GM06990 (cell line): Measurements from ENCODE around the gene CARD6.
A peak's percentile ranks its signal among the peaks of the same experiment; 100 is the strongest.

Source experiments
- DNase-seq: peaks from one replicate; pipeline ENCODE4 v3.0.0-alpha.2; 2011; ENCODE audit not compliant: insufficient read length; ENCODE audit errors: extremely low read depth
- H3K27me3 ChIP-seq: replicated peaks from 2 replicates; pipeline ENCODE4 v1.6.0; 2011; ENCODE audit warnings: low read length; ENCODE audit not compliant: control insufficient read depth, insufficient read depth
- H3K36me3 ChIP-seq: 2 replicates; pipeline ENCODE4 v1.5.1; 2011; ENCODE audit warnings: low read length; ENCODE audit not compliant: control insufficient read depth, insufficient read depth
- H3K4me3 ChIP-seq: replicated peaks from 2 replicates; pipeline ENCODE4 v1.5.1; 2011; ENCODE audit warnings: low read depth, mild to moderate bottlenecking, control low read depth, low read length
- TF ChIP-seq, protein P1 (sequence below): IDR thresholded peaks from 2 replicates; pipeline ENCODE4 v1.5.1; 2011; ENCODE audit warnings: low read length, control low read depth, mild to moderate bottlenecking, inconsistent platforms; ENCODE audit not compliant: insufficient read depth, poor library complexity, severe bottlenecking

Gene CARD6

DNA sequence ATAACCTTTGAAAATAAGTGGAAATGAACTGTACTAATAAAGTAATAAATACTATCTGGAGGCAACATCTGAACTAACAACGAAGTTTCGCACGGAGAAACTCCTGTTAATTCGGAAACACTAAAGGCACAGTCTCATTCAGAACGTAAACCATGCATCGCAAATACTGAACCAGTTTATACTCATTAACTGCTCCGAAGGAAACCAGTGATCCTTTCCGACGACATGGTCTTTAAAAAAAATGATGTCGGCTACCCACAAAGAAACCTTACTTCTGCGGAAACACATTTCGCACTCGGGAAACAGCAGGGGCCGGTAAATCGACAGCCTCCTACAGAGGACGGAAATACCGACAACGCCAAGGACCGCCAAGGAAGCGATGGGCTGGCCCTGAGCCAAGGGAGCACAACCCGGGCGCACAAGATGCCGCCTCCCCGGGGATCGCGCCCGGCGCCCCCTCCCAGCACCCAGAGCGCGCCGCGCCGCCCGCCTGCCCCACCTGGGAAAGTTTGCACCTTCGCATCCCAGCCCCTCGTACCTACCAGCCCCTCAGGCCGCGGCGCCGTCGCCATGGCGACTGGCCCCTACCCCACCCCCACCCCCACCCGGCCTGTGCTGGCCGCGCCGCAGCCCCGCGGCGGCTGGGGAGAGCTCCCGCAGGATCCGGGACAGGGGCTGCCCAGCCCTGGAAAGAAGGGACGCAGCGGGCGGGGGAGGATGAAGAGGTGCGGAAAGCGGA, 43.7 kb upstream of the CARD6 start:
- DNase-seq: peak; percentile 76
- H3K4me3 ChIP-seq: peak overlapping the region; percentile 90
- H3K27me3 ChIP-seq: no peaks in the 10 kb centered on the region
- TF ChIP-seq, protein P1, sequence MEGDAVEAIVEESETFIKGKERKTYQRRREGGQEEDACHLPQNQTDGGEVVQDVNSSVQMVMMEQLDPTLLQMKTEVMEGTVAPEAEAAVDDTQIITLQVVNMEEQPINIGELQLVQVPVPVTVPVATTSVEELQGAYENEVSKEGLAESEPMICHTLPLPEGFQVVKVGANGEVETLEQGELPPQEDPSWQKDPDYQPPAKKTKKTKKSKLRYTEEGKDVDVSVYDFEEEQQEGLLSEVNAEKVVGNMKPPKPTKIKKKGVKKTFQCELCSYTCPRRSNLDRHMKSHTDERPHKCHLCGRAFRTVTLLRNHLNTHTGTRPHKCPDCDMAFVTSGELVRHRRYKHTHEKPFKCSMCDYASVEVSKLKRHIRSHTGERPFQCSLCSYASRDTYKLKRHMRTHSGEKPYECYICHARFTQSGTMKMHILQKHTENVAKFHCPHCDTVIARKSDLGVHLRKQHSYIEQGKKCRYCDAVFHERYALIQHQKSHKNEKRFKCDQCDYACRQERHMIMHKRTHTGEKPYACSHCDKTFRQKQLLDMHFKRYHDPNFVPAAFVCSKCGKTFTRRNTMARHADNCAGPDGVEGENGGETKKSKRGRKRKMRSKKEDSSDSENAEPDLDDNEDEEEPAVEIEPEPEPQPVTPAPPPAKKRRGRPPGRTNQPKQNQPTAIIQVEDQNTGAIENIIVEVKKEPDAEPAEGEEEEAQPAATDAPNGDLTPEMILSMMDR: no peak
- no peaks in the 10 kb centered on the region for H3K36me3 ChIP-seq

DNA sequence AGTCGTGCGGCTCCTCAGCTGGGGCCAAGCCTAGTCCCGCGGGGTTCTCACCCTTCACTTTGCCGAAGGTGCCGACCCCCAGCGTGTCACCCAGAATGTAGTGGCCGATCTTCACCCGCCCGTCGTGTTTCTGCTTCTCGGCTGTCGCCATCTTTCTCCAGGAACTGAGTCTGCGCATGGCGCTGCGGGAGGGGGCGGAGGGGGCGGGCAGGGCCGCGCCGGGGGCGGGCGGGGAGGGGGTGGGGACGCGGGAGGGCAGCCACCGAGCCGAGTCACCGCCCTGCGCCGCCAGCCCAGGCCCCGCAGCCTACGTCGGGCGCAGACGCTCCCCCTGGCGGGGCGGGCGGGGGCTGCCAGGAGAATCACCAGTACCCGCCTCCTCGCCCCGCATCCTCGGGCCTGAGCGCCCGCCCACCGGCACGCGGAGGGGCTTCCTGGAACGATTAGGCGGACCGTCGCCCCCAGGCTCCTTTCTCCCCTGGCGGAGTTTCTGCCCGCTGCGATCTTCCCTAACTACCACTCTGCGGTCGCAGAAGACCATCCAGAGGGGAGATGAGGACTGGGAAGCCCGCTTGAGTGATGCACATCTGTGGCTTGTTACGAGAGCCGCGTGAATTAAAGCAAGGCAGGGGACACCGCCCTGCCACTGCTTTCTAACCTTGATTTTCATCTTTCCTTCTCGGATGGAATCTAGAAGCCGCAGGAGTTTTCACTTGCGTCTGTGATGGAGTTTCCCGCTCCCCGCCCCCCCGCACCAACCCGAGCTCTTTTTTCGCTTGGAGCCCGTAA, 43.0 kb upstream of the CARD6 start, which contains the start of gene PRKAA1:
TSS of gene PRKAA1 (minus strand) at position 363 of the 789 bp plus-strand sequence. CDS start at position 178, 185 bp downstream.
- H3K27me3 ChIP-seq: no peaks in the 10 kb centered on the region
- TF ChIP-seq, protein P1: peak; percentile 59
- peak within 1 kb of the TSS; percentile 90 for H3K4me3 ChIP-seq
- DNase-seq: peak; percentile 90
- no peaks in the 10 kb centered on the region for H3K36me3 ChIP-seq

DNA sequence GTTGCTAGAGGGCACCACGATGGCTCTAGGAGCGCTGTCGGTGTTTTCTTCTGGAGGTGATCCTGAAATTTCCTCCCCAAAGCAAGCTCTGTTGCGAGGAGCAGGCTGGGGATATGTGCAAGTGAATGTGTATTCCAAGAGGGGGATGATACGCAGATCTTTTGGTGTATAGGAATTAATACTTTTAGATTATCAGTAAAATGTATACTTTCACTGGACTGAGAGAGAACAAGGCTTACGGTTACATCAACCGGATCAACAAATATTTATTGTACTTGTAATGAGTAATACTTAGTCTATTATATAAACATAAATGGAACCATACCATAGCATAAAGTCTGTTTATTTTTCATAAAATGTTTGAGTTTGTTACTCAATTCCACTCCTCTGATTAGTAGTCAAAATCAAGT, 42.4 kb upstream of the CARD6 start:
- no peaks in the 10 kb centered on the region for H3K36me3 ChIP-seq
- H3K4me3 ChIP-seq: peak overlapping the region; percentile 67
- TF ChIP-seq, protein P1: no peak
- no peaks in the 10 kb centered on the region for H3K27me3 ChIP-seq
- DNase-seq: no peak

DNA sequence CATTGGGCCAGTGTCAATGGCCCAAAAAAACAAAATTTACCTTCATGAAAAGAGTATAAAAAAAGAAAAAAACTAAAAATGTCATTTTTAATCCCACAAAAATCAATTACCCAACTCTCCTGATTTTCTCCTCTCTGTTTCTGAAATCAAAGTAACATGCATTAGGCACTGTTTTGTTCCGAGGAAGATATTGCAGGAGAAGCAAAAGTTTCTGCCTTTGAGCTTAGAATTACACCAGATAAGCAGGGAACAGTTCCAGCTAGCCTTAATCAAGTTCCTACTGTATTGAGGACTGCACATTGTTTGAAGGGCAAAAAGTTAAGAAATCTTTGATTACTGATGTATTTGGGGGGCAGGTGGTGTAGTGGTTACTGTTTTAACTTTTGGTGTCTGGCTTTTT, 41.9 kb upstream of the CARD6 start:
- H3K36me3 ChIP-seq: no peaks in the 10 kb centered on the region
- H3K27me3 ChIP-seq: no peaks in the 10 kb centered on the region
- no peak for DNase-seq
- TF ChIP-seq, protein P1: no peak
- no peak overlapping the region for H3K4me3 ChIP-seq

DNA sequence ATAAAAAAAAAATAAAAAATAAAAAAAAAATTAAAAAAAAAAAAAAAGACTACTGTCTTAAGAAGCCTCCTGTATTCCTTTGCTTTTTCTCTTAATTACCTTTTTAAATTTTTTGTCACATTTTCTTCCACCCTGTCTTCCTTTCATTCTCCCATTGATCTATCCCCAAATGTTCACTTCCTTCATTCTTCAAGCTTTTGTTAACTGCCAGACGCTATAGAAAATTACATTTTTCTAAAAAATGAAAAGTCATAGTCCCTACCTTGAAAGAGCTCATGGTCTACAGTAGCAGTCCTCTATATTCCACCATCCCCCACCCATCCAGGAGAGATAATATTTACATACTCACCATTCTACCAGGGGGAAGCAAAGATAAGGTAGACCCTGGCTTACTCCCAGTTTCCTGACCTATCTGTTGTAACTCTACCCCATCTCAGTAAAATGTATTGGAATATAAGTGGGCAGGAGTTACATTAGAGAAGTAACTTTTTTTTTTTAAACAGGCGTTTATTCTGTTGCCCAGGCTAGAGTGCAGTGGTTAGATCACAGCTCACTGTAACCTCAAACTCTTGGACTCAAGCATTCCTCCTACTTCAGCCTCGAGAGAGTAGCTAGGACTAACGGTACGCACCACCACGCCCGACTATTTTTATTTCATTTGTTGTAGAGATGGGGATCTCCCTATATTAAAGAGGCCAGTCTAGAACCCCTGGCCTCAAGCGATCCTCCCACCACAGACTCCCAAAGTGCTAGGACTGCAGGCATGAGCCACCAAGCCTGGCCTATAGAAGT, 39.2 kb upstream of the CARD6 start:
- TF ChIP-seq, protein P1: no peak
- H3K4me3 ChIP-seq: no peak overlapping the region
- no peak for DNase-seq
- no peaks in the 10 kb centered on the region for H3K36me3 ChIP-seq
- H3K27me3 ChIP-seq: no peaks in the 10 kb centered on the region
